SK-N-SH treated with all-trans-retinoic acid at 6 μM for 48 hours (cell line): ENCODE results near the gene GCM1.

Experiments used
- ATAC-seq: fragments of 200-7000 bp; cut with Tn5 transposase; 3 replicates; pipeline ENCODE4 v1.9.1; 2020; ENCODE audit warnings: mild to moderate bottlenecking, moderate library complexity
- ARNTL ChIP-seq: fragments of 450-650 bp; formaldehyde crosslinking; IDR thresholded peaks from 2 replicates; pipeline ENCODE4 v1.5.0; 2020; ENCODE audit warnings: low read depth, mild to moderate bottlenecking, moderate library complexity, borderline replicate concordance
- BACH2 ChIP-seq: fragments of 250-450 bp; sonication (Bioruptor Pico); IDR thresholded peaks from 2 replicates; pipeline ENCODE4 v1.9.0; 2021; ENCODE audit warnings: mild to moderate bottlenecking, borderline replicate concordance
- CREB5 ChIP-seq: fragments of 250-450 bp; sonication (Bioruptor Pico); IDR thresholded peaks from 2 replicates; pipeline ENCODE4 v1.5.1; 2020; ENCODE audit warnings: low read depth, mild to moderate bottlenecking, moderate library complexity
- CSRNP3 ChIP-seq: fragments of 250-450 bp; sonication (Bioruptor Pico); IDR thresholded peaks from 2 replicates; pipeline ENCODE4 v1.5.1; 2021; ENCODE audit warnings: mild to moderate bottlenecking, moderate library complexity
- ESRRG ChIP-seq: fragments of 250-450 bp; sonication (Bioruptor Pico); IDR thresholded peaks from 2 replicates; pipeline ENCODE4 v1.6.1; 2021; ENCODE audit warnings: mild to moderate bottlenecking
- ISL1 ChIP-seq: fragments of 250-450 bp; sonication (Bioruptor Pico); IDR thresholded peaks from 2 replicates; pipeline ENCODE4 v2.1.2; 2022; ENCODE audit warnings: mild to moderate bottlenecking, moderate library complexity
- OSR1 ChIP-seq: fragments of 250-450 bp; sonication (Bioruptor Pico); IDR thresholded peaks from 2 replicates; pipeline ENCODE4 v1.8.0; 2022; ENCODE audit warnings: moderate library complexity, mild to moderate bottlenecking, inconsistent platforms
- PATZ1 ChIP-seq: fragments of 250-450 bp; sonication (Bioruptor Pico); IDR thresholded peaks from 2 replicates; pipeline ENCODE4 v1.8.0; 2020; ENCODE audit warnings: mild to moderate bottlenecking, moderate library complexity, borderline replicate concordance
- POU6F1 ChIP-seq: fragments of 250-450 bp; sonication (Bioruptor Pico); IDR thresholded peaks from 2 replicates; pipeline ENCODE4 v1.8.0; 2021; ENCODE audit warnings: low read depth, mild to moderate bottlenecking, moderate library complexity, borderline replicate concordance
- PPARA ChIP-seq: fragments of 250-450 bp; sonication (Bioruptor Pico); IDR thresholded peaks from 2 replicates; pipeline ENCODE4 v1.5.0; 2020; ENCODE audit warnings: mild to moderate bottlenecking, borderline replicate concordance
- SNAI2 ChIP-seq: fragments of 250-450 bp; sonication (Bioruptor Pico); IDR thresholded peaks from 2 replicates; pipeline ENCODE4 v1.5.0; 2020; ENCODE audit warnings: mild to moderate bottlenecking, moderate library complexity
- TOX ChIP-seq: fragments of 250-450 bp; sonication (Bioruptor Pico); IDR thresholded peaks from 2 replicates; pipeline ENCODE4 v1.8.0; 2021; ENCODE audit warnings: mild to moderate bottlenecking, moderate library complexity, borderline replicate concordance
- TSHZ2 ChIP-seq: fragments of 250-450 bp; sonication (Bioruptor Pico); IDR thresholded peaks from 2 replicates; pipeline ENCODE4 v1.5.0; 2020; ENCODE audit warnings: mild to moderate bottlenecking, moderate library complexity
- ZC3H10 ChIP-seq: fragments of 250-450 bp; sonication (Bioruptor Pico); IDR thresholded peaks from 2 replicates; pipeline ENCODE4 v1.5.1; 2021; ENCODE audit warnings: mild to moderate bottlenecking, moderate library complexity
- ZFP3 ChIP-seq: fragments of 250-450 bp; sonication (Bioruptor Pico); IDR thresholded peaks from 2 replicates; pipeline ENCODE4 v1.5.0; 2020; ENCODE audit warnings: mild to moderate bottlenecking, moderate library complexity
- ZFP30 ChIP-seq: fragments of 450-650 bp; formaldehyde crosslinking; IDR thresholded peaks from 2 replicates; pipeline ENCODE4 v1.5.0; 2022; ENCODE audit warnings: mild to moderate bottlenecking, moderate library complexity

Gene GCM1

GRCh38 chr6:53144802-53145201 is 3.8 kb downstream of the GCM1 start (continued):
- no peak for TF ChIP-seq CREB5 (CRISPR knock-in tag)

GRCh38 chr6:53143710-53144109 is 4.9 kb downstream of the GCM1 start:
- ATAC-seq: no peak
- TF ChIP-seq OSR1 (CRISPR knock-in tag) (no peak), CREB5 (CRISPR knock-in tag) (no peak), BACH2 (no peak), TSHZ2 (CRISPR knock-in tag) (no peak), ZC3H10 (CRISPR knock-in tag) (no peak), SNAI2 (CRISPR knock-in tag) (no peak)

- no peak for TF ChIP-seq ARNTL (CRISPR knock-in tag)
- TF ChIP-seq ZFP3 (CRISPR knock-in tag): no peak
- TF ChIP-seq POU6F1: no peak
- no peak for TF ChIP-seq CSRNP3 (CRISPR knock-in tag)
- no peak for TF ChIP-seq SNAI2 (CRISPR knock-in tag)
- no peak for TF ChIP-seq ZC3H10 (CRISPR knock-in tag)
- no peak for TF ChIP-seq CREB5 (CRISPR knock-in tag)
- TF ChIP-seq ESRRG: no peak
- no peak for TF ChIP-seq ZFP30 (CRISPR knock-in tag)
- no peak for TF ChIP-seq TSHZ2 (CRISPR knock-in tag)
- TF ChIP-seq TOX (CRISPR knock-in tag): no peak
- no peak for TF ChIP-seq PATZ1 (CRISPR knock-in tag)
- TF ChIP-seq PPARA (CRISPR knock-in tag): no peak
- TF ChIP-seq OSR1 (CRISPR knock-in tag): no peak
- TF ChIP-seq ISL1 (CRISPR knock-in tag): no peak
- ATAC-seq: no peak
Measured at GRCh38 chr6:53142810-53143209, 5.8 kb downstream of the GCM1 start.
